Right lung (tissue), 5 donors: ENCODE data around the gene SMIM24. TPM values are rescaled to one million over a fixed set of nuclear protein-coding genes. Genes with fewer than 3 reads are reported as not detected.
A peak's percentile ranks its signal among the peaks of the same experiment; 100 is the strongest.
"Not testable (repeated sequence)": the region's sequence is repeated elsewhere in the genome, so short reads cannot be mapped to it uniquely, and the experiment has no call there.

Experiments
- DNase-seq, 2 donors: peaks; one replicate each; pipeline ENCODE4 v3.0.0-alpha.2; 2013
- polyA plus RNA-seq, 5 donors: library from polyadenylated mRNA; unstranded; fragments of 120-200 nt; gene quantifications; one replicate each; pipeline versions ENCODE4 v1.2.1 to v1.2.3, GENCODE V29; 2013; ENCODE audit warnings: inconsistent platforms in 1 of 5, low replicate concordance in 1 of 5; ENCODE audit not compliant: insufficient read length in 5 of 5, insufficient read depth in 1 of 5

Gene SMIM24
- polyA plus RNA-seq, 5 donors = 0.59 to 3.7 (median 1.1) TPM

DNA sequence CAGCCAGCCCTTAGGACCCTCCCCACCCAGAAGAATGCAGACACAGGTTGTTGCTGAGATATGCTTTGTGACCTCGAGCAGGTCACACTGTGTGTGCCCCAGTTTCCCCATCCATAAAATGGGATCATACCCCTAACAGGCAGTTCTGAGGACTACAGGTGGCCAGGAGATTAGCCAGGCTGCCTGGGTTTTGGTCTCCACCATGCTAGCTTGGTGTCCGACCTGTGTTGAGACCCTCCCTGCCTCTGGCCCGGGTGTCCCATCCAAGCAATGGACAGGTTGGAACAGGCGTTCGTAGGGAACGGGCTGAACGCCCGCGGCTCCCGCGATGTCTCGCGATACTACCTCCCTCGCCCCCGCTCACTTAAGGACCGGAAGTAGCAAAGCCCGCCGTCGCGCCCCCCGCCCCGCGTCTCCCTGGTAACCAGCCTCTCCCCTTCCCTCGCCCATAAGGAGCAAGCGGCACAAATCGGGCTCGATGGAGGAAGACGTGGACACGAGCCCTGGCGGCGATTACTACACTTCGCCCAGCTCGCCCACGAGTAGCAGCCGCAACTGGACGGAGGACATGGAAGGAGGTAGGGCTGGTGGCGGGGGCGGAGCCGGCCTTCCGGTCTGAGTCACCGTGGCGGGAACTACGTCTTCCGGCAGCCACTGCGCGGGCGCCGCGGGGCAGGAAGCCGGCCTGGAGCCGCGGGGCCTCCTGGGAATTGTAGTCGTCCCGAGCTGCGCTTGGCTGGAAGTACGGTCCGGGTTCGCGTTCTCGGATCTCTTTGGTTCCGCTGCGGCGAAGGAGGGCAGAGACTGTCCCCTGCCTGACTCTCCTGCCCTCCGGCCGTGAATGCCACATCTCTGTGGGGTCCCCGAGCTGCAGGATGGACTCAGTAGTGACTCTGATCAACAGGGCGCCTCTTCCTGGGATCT is 45.4 kb downstream of the SMIM24 start:
- peak; percentile 93 to 94 for DNase-seq

DNA sequence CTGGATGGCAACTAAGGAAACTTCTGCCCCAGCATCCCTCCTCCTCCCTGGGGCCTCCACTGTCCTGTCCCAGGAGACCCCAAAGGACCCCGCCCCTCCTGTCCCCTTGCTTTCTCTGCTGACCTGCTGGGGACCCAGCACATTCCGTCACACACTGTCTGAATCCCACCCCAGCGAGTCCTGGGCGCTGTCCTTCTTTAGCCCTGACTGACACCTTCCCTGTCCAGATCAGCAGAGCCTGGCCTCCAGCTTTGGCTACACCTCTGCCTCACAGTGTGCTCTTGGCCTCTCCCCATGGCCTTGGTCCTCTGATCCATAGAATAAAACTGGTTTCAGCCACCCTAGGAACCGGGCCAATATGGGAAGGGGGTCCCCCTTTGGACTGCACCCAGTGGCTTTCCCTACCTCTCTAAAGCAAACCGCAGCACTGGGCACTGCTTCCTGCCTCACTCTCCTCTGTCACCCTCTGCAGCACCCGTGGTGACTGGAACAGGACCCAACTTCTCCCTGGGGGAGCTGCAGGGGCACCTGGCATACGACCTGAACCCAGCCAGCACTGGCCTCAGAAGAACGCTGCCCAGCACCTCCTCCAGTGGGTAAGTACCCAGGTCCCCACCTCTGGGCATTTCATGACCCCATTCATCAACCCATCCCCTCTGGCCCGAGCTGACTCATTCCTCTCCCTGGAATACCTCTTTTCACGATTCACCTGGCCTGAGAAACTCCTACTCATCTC is 46.4 kb downstream of the SMIM24 start:
- no peak for DNase-seq

DNA sequence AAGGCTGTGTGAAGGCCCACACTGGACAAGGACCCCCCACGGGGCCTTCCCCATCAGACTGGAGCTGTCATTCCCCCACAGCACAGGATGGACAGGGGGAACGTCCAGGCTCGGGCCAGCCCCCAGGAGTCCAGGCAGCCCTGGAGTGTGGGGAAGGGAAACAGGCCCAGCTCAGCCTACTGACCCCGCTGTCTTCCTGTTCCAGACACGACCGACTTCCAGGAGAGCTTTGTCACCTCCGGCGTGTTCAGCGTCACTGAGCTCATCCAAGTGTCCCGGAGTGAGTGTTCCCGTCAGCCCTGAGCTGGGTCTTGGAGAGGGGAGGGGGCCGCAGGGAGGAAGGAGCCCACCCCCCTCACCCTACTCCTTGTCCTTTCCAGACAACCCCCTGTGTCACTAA is 47.0 kb downstream of the SMIM24 start:
- DNase-seq = no peak

DNA sequence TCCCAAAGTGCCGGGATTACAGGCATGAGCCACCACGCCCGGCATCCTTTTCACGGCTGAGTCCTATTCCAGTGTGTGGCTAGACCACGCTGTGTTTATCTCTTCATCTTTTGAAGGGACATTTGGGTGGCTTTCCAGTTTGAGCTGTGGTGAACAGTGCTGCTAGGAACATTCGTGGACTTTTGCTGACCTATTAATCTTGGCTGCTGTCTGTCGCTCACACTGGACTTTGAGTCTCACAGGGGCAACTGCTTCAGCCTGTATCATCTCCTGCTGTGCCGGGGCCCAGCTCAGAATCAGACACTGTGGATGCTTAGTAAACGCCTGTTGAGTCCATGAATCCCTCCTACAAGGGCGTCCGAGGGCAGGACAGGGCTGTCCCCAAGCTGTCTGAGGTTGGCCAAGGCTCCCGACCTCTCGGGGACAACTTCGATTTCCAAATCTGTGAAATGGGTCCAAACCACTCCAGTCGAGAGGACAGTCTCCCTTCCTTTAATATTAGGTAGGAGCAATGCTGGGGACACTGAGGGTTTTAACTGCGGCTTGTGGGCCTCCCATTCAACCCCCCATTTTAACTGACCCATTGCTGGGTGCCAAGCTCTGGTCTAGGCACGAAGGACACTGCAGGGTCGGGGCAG is 48.4 kb downstream of the SMIM24 start:
- DNase-seq = no peak

DNA sequence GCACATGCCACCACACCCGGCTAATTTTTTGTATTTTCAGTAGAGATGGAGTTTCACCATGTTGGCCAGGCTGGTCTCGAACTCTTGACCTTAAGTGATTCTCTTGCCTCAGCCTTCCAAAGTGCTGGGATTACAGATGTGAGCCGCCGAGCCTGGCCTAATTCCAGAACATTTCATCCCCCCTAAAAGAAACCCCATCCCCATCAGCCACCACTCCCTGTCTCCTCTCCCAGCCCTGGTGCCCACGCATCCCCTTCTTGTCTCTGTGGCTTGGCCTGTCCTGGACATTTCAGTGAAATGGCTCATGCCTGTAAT is 50.0 kb downstream of the SMIM24 start:
- DNase-seq = not testable (repeated sequence)

DNA sequence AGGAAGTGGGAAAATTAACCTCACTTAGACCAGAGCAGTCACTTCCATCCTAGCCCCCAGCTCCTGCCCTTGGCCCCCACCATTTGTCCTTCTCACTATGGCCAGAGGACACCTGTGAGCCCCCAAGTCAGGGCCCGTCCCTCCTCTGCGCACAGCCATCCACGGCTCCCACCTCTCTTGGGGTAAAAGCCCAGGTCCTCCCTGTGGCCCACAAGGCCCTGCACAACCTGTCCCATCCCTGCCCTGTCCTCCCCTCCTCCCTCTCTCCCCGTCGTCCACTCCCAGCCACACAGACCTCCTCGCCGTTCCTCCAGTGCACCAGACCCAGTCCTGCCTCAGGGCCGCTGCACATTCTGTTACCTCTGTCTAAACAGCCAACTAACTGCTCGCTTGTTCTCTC is 53.9 kb downstream of the SMIM24 start:
- DNase-seq = no peak

Other genes with a start within 250 kb of the SMIM24 start
- gene NFIC, start 113.9 kb downstream of the SMIM24 start, polyA plus RNA-seq = 10 to 100 TPM; 31.3 to 72.3 (median 36.8) TPM
- not detected for gene SMIM44, start 2.9 kb upstream of the SMIM24 start, polyA plus RNA-seq
- gene DOHH, start 20.1 kb upstream of the SMIM24 start, polyA plus RNA-seq = 10 to 100 TPM in 1 of 5 donors, 1 to 10 TPM in 4; 4.4 to 11.5 (median 6.6) TPM
- 10 to 100 TPM; 37.0 to 63.1 (median 50.3) TPM for gene FZR1, start 25.8 kb upstream of the SMIM24 start, polyA plus RNA-seq
- 1 to 10 TPM; 2.3 to 7.5 (median 4.6) TPM for gene TEKTIP1, start 58.6 kb upstream of the SMIM24 start, polyA plus RNA-seq
- 10 to 100 TPM; 28.1 to 48.9 (median 36.4) TPM for gene MFSD12, start 77.1 kb upstream of the SMIM24 start, polyA plus RNA-seq
- 100 to 1,000 TPM in 1 of 5 donors, 10 to 100 TPM in 4; 72.5 to 129 (median 85.3) TPM for gene HMG20B, start 92.4 kb upstream of the SMIM24 start, polyA plus RNA-seq
- 1 to 10 TPM; 3.9 to 6.3 (median 4.2) TPM for gene GIPC3, start 105.0 kb upstream of the SMIM24 start, polyA plus RNA-seq
- gene TBXA2R, start 126.3 kb upstream of the SMIM24 start, polyA plus RNA-seq = 1 to 10 TPM; 1.6 to 3.8 (median 2.7) TPM
- 10 to 100 TPM; 18.4 to 34.7 (median 26.0) TPM for gene CACTIN, start 146.3 kb upstream of the SMIM24 start, polyA plus RNA-seq
- gene PIP5K1C, start 219.9 kb upstream of the SMIM24 start, polyA plus RNA-seq = 10 to 100 TPM; 16.6 to 32.1 (median 23.6) TPM
- gene TJP3, start 227.9 kb upstream of the SMIM24 start, polyA plus RNA-seq = 10 to 100 TPM in 4 of 5 donors, 1 to 10 TPM in 1; 9.4 to 20.0 (median 16.0) TPM